Upper lobe of right lung (tissue), 1 donor: Measurements from ENCODE around the gene RAB43. TPM values are rescaled to one million over a fixed set of nuclear protein-coding genes. Genes with fewer than 3 reads are reported as not detected.

Experiments used
- ATAC-seq: fragments of 200-7000 bp; cut with Tn5 transposase; one replicate; pipeline ENCODE4 v1.9.1; 2020; ENCODE audit warnings: mild to moderate bottlenecking, moderate library complexity
- DNase-seq: peaks from one replicate; pipeline ENCODE4 v3.0.0-alpha.2; 2020
- H3K27ac ChIP-seq: fragments of 200-600 bp; one replicate; pipeline ENCODE4 v1.8.0; 2022
- H3K27me3 ChIP-seq: fragments of 200-600 bp; one replicate; pipeline ENCODE4 v1.8.0; 2022; ENCODE audit warnings: mild to moderate bottlenecking
- H3K36me3 ChIP-seq: fragments of 200-600 bp; one replicate; pipeline ENCODE4 v1.8.0; 2022
- H3K4me1 ChIP-seq: fragments of 200-600 bp; one replicate; pipeline ENCODE4 v1.8.0; 2022
- H3K4me3 ChIP-seq: fragments of 200-600 bp; one replicate; pipeline ENCODE4 v1.8.0; 2022; ENCODE audit warnings: mild to moderate bottlenecking
- H3K9me3 ChIP-seq: fragments of 200-600 bp; one replicate; pipeline ENCODE4 v1.8.0; 2022
- intact Hi-C: fragments of 100-400 bp; cut with DNase I; formaldehyde crosslinking; loops from one replicate; pipeline ENCODE4 v1.11.0; 2022
- total RNA-seq: library from RNA; stranded (reverse); fragmentation: NEBNext Ultra II Directional; extraction: Animal tissue kit (Norgen Biotek cat#: 25700); gene quantifications from one replicate; pipeline ENCODE4 v1.2.1, GENCODE V29; 2021
- TF ChIP-seq, protein P1 (sequence below): fragments of 200-600 bp; IDR thresholded peaks from one replicate; pipeline ENCODE4 v1.8.0; 2022; ENCODE audit warnings: antibody characterized with exemption
- donor health status: DM: no; HTN: yes; CAD: no; lungs with severe emphysema.

Gene RAB43
- total RNA-seq, 1 donor from 2014 or later: 38.9 TPM

DNA sequence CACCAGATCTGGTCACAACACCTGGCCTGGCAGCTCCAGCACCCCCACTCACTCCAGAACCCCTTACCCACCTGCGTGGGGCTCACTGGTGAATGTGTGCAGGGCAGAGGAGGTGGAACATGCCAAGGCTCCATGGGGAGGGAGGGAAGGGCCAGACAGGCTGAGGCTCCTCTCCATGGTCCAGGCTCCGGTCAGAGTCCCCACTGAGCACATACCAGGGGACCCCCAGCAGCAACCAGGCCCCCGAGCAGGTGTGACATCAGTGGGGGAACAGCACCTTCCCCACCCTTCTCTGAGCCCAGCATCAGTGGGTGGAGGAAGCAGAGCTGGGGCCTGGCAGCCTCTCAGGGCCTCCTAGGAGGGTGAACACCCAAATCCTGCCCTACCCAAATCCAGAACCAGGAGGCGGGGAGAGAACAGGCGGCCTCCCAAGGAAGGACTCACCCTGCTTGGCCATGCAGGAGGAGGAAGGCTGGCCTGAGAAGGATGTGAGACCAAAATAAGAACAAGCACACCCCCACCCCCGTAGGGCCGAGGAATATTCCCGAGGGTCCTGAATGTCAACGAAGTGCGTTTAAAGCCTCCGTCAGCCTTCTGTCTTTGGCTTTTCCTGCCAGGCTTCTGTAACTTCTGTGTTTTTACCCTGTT lies 62.2 kb downstream of the RAB43 start:
- intact Hi-C loops: no loop called here
- Histone ChIP-seq H3K36me3 (no peaks in the 10 kb centered on the region), H3K4me3 (no peak overlapping the region), H3K4me1 (peaks cover 10% of the 10 kb centered on the region), H3K27me3 (no peaks in the 10 kb centered on the region), H3K27ac (no peak overlapping the region), H3K9me3 (no peaks in the 10 kb centered on the region)
- ATAC-seq (no peak), DNase-seq (no peak)
- TF ChIP-seq, protein P1, sequence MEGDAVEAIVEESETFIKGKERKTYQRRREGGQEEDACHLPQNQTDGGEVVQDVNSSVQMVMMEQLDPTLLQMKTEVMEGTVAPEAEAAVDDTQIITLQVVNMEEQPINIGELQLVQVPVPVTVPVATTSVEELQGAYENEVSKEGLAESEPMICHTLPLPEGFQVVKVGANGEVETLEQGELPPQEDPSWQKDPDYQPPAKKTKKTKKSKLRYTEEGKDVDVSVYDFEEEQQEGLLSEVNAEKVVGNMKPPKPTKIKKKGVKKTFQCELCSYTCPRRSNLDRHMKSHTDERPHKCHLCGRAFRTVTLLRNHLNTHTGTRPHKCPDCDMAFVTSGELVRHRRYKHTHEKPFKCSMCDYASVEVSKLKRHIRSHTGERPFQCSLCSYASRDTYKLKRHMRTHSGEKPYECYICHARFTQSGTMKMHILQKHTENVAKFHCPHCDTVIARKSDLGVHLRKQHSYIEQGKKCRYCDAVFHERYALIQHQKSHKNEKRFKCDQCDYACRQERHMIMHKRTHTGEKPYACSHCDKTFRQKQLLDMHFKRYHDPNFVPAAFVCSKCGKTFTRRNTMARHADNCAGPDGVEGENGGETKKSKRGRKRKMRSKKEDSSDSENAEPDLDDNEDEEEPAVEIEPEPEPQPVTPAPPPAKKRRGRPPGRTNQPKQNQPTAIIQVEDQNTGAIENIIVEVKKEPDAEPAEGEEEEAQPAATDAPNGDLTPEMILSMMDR: no peak

GRCh38 chr3:129058441-129059200 lies 63.0 kb downstream of the RAB43 start:
- Histone ChIP-seq H3K4me1 (peaks cover 15% of the 10 kb centered on the region), H3K9me3 (no peaks in the 10 kb centered on the region), H3K27me3 (no peaks in the 10 kb centered on the region), H3K4me3 (no peak overlapping the region), H3K27ac (no peak overlapping the region), H3K36me3 (no peaks in the 10 kb centered on the region)
- DNase-seq: no peak
- ATAC-seq: no peak
- TF ChIP-seq, protein P1: no peak
- intact Hi-C loops: no loop called here

DNA sequence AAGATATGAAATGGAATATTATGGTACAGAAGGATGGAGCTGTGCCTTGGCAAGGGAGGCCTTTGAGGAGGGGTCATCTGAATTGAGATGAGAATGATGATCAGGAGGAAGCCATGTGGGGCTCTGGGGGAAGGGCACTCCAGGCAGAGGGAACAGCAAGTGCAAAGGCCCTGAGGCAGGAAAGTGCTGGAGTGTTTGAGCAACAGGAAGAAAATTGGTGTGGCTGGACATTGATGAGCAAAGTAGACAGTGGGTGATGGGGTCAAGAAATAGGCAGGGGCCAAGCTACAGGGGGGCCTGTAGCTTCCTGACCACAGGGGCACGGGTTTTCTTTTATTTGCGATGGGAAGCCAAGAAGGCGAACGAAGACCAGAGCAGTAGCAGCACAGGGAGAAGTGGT lies 64.4 kb downstream of the RAB43 start:
- Histone ChIP-seq H3K4me1 (peaks cover 25% of the 10 kb centered on the region), H3K27ac (no peak overlapping the region), H3K4me3 (no peak overlapping the region), H3K27me3 (no peaks in the 10 kb centered on the region), H3K9me3 (no peaks in the 10 kb centered on the region), H3K36me3 (no peaks in the 10 kb centered on the region)
- DNase-seq (no peak), ATAC-seq (no peak)
- intact Hi-C loops: no loop called here
- TF ChIP-seq, protein P1: no peak

DNA sequence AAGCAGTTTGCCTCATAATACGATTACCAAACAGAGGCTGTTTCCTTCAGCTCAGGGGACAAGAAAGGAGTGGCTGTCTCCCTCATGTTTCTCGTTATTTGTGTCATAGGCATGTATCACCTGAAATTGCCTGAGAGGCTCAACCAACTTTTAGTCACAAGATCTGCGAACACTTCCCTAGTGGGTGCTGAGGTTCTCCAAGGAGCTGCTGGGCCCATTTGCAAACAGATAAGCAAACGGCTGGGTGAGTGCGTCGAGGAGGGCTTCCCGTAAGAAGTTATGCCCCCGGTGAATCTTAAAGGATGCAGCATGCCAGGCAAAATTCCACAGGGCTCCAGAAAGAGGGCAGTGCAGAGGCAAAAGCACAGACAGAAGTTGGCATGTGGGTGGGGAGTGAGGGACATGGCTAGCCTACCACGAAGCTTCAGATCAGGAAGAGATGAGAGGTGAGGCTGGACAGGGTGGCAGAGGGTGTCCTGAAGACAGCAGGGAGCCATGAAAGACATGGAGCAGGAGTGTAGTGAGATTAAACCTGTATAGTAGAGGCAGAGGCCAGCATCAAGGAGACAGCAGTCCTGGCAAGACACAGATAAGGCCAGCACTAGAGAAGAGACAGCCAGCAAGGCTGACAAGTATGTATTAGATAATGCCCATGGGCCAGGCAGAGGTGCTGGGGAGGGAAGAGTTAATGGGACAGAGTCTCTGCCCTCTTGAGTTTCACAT lies 65.0 kb downstream of the RAB43 start:
- TF ChIP-seq, protein P1: no peak
- Histone ChIP-seq H3K36me3 (no peaks in the 10 kb centered on the region), H3K9me3 (no peaks in the 10 kb centered on the region), H3K27ac (no peak overlapping the region), H3K4me1 (peaks cover 30% of the 10 kb centered on the region), H3K4me3 (no peak overlapping the region), H3K27me3 (no peaks in the 10 kb centered on the region)
- no peak for ATAC-seq
- no peak for DNase-seq
- intact Hi-C loops: no loop called here

DNA sequence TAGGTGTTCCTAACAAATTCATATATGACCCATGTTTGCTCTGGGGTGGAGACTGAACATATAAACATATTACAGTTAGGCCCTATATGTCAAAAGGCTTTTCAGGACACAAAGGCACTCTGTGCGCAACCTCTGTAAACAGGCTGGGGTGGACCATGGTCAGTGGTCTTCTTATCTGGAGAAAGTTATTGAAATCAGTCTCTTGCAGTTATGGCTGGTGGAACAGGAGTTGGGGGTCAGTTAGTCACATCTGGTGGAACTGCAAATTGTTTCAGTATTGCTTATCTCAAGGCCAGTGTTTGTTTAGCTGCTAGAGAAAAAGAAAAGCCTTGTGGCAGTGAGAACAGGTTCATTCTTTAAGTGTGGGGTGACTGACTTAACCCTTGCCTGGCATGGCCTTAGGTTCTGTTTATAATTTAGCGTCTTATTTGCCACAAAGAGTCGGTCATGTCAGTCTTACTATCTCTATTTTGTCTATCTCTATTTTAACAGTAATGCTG lies 66.9 kb downstream of the RAB43 start:
- Histone ChIP-seq H3K4me1 (peaks cover 33% of the 10 kb centered on the region), H3K27me3 (no peaks in the 10 kb centered on the region), H3K36me3 (no peaks in the 10 kb centered on the region), H3K27ac (no peak overlapping the region), H3K9me3 (no peaks in the 10 kb centered on the region), H3K4me3 (no peak overlapping the region)
- DNase-seq (no peak), ATAC-seq (peak; percentile 3)
- TF ChIP-seq, protein P1: no peak
- intact Hi-C loops: no loop called here
